Body of pancreas (tissue), 4 donors: Measurements from ENCODE around the gene OR4C6. TPM values are rescaled to one million over a fixed set of nuclear protein-coding genes. Genes with fewer than 3 reads are reported as not detected.

ENCODE experiments used
- ATAC-seq: fragments of 150-250 bp; one replicate; pipeline ENCODE4 v1.9.1; 2016
- DNase-seq, 4 donors: peaks; one replicate each; pipeline ENCODE4 v3.0.0-alpha.2; 2019
- H3K27ac ChIP-seq, 4 donors: fragments of 200-600 bp; sonication (generic); 1 replicate in 3 of 4; 2 replicates in 1 of 4; pipeline versions ENCODE4 v1.5.1 to v1.6.1; 2016 to 2019; ENCODE audit warnings: mild to moderate bottlenecking in 1 of 4, mixed read lengths in 1 of 4, moderate library complexity in 1 of 4
- H3K27me3 ChIP-seq, 2 donors: fragments of 200-600 bp; sonication (generic); one replicate each; pipeline ENCODE4 v1.6.0; 2016; ENCODE audit warnings: mild to moderate bottlenecking in 1 of 2
- H3K36me3 ChIP-seq, 2 donors: fragments of 200-600 bp; sonication (generic); replicated peaks in 1 of 2; 2 replicates each; pipeline ENCODE4 v1.5.1; 2016; ENCODE audit warnings: low read depth in 2 of 2; ENCODE audit not compliant: insufficient read depth in 1 of 2
- H3K4me1 ChIP-seq: fragments of 200-600 bp; sonication (generic); one replicate; pipeline ENCODE4 v1.6.0; 2016
- H3K4me3 ChIP-seq, 2 donors: fragments of 200-600 bp; sonication (generic); 1 replicate in 1 of 2; 2 replicates in 1 of 2; pipeline ENCODE4 v1.5.1; 2016 to 2019
- H3K9me3 ChIP-seq, 3 donors: fragments of 200-600 bp; sonication (generic); 1 replicate in 2 of 3; 2 replicates in 1 of 3; pipeline ENCODE4 v1.5.1; 2016
- POLR2A ChIP-seq, 3 donors: fragments of 450-650 bp; IDR thresholded peaks; one replicate each; pipeline ENCODE4 v1.6.1; 2016; ENCODE audit warnings: antibody characterized with exemption in 3 of 3, mild to moderate bottlenecking in 2 of 3
- WGBS, 2 donors: methylation state at CpG; one replicate each; pipeline ENCODE4 v1.1.5; 2017; 5-methylcytosine and 5-hydroxymethylcytosine counted together
- intact Hi-C: fragments of 100-400 bp; cut with DNase I; formaldehyde crosslinking; loops from one replicate; pipeline ENCODE4 v1.15.1; 2023
- total RNA-seq, 2 donors: library from RNA; depleted of rRNA; stranded (reverse); fragments of >200 nt; gene quantifications; one replicate each; pipeline ENCODE4 v1.1.0, GENCODE V29; 2016
- TF ChIP-seq, protein P1 (sequence below), 7 experiments: fragments of 450-650 bp in 4 of 7; fragments of 200-600 bp in 3 of 7; sonication (generic) in 3 of 7; IDR thresholded peaks; one replicate each; pipeline ENCODE4 v1.5.1; 2016 to 2019; ENCODE audit warnings: antibody characterized with exemption in 7 of 7

Gene OR4C6
- total RNA-seq, 2 donors from 2014 or later = not detected

DNA sequence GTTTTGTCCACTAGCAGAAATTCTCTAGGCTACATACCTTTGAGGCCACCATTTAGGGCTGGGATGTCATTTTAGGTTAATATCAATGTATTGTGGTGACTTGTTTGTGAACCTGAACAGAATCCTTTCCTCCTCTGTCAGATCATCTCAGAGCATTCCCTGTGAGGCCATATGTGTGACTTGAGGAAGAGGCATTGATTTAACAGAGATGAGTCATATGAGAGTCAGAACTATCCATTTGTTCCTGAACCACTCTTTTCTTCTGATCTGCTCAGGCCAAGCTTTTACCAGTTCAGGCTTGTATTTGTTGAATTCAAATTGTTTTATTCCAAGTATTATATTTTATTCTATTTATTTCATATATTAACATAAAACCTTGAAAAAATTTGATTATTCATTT lies 6.9 kb upstream of the OR4C6 start:
- no peak for DNase-seq
- Histone ChIP-seq H3K4me1 (no peaks in the 10 kb centered on the region), H3K9me3 (no peaks in the 10 kb centered on the region), H3K36me3 (no peaks in the 10 kb centered on the region), H3K27me3 (no peaks in the 10 kb centered on the region), H3K4me3 (no peak overlapping the region), H3K27ac (no peak overlapping the region)
- ATAC-seq = no peak
- TF ChIP-seq, protein P1, sequence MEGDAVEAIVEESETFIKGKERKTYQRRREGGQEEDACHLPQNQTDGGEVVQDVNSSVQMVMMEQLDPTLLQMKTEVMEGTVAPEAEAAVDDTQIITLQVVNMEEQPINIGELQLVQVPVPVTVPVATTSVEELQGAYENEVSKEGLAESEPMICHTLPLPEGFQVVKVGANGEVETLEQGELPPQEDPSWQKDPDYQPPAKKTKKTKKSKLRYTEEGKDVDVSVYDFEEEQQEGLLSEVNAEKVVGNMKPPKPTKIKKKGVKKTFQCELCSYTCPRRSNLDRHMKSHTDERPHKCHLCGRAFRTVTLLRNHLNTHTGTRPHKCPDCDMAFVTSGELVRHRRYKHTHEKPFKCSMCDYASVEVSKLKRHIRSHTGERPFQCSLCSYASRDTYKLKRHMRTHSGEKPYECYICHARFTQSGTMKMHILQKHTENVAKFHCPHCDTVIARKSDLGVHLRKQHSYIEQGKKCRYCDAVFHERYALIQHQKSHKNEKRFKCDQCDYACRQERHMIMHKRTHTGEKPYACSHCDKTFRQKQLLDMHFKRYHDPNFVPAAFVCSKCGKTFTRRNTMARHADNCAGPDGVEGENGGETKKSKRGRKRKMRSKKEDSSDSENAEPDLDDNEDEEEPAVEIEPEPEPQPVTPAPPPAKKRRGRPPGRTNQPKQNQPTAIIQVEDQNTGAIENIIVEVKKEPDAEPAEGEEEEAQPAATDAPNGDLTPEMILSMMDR (IDR thresholded peaks at IDR 0.05) = no peak
- no peak for TF ChIP-seq POLR2A (IDR thresholded peaks at IDR 0.05)
- intact Hi-C loops = no loop called here

- intact Hi-C loops = no loop called here
- TF ChIP-seq POLR2A (IDR thresholded peaks at IDR 0.05) = no peak
- TF ChIP-seq, protein P1 (IDR thresholded peaks at IDR 0.05) = no peak
- DNase-seq (no peak), ATAC-seq (no peak)
- no peaks in the 10 kb centered on the region for H3K27me3 ChIP-seq
- no peaks in the 10 kb centered on the region for H3K36me3 ChIP-seq
- 68 to 78% methylated on average over 2 of the region's 2 CpGs for WGBS, 2 donors
- H3K4me3 ChIP-seq = no peak overlapping the region
- no peaks in the 10 kb centered on the region for H3K9me3 ChIP-seq
- H3K4me1 ChIP-seq = no peaks in the 10 kb centered on the region
- no peak overlapping the region for H3K27ac ChIP-seq
These were observed 3.9 kb upstream of the OR4C6 start for GRCh38 chr11:55658031-55658573.

GRCh38 chr11:55658608-55659007 lies 3.4 kb upstream of the OR4C6 start:
- H3K9me3 ChIP-seq = no peaks in the 10 kb centered on the region
- DNase-seq (no peak), ATAC-seq (no peak)
- intact Hi-C loops = no loop called here
- no peaks in the 10 kb centered on the region for H3K36me3 ChIP-seq
- H3K4me1 ChIP-seq = no peaks in the 10 kb centered on the region
- 33 to 58% methylated on average over 1 of the region's 1 CpG for WGBS, 2 donors
- TF ChIP-seq, protein P1 (IDR thresholded peaks at IDR 0.05) = no peak
- TF ChIP-seq POLR2A (IDR thresholded peaks at IDR 0.05) = no peak
- H3K4me3 ChIP-seq = no peak overlapping the region
- no peaks in the 10 kb centered on the region for H3K27me3 ChIP-seq
- H3K27ac ChIP-seq = no peak overlapping the region

GRCh38 chr11:55669376-55669775 lies 7.4 kb downstream of the OR4C6 start:
- WGBS, 2 donors = 41 to 45% methylated on average over 2 of the region's 2 CpGs
- ATAC-seq = no peak

GRCh38 chr11:55673860-55674259 lies 11.9 kb downstream of the OR4C6 start:
- H3K9me3 ChIP-seq = no peaks in the 10 kb centered on the region
- H3K4me1 ChIP-seq = no peaks in the 10 kb centered on the region
- H3K36me3 ChIP-seq = no peaks in the 10 kb centered on the region
- TF ChIP-seq POLR2A (IDR thresholded peaks at IDR 0.05) = no peak
- TF ChIP-seq, protein P1 (IDR thresholded peaks at IDR 0.05) = no peak
- 42 to 50% methylated on average over 5 of the region's 5 CpGs for WGBS, 2 donors
- H3K27ac ChIP-seq = no peak overlapping the region
- no peak overlapping the region for H3K4me3 ChIP-seq
- intact Hi-C loops = no loop called here
- H3K27me3 ChIP-seq = no peaks in the 10 kb centered on the region
- DNase-seq (no peak), ATAC-seq (no peak)

More at GRCh38 chr11:55669376-55669775, 7.4 kb downstream of the OR4C6 start:
- Histone ChIP-seq H3K36me3 (no peaks in the 10 kb centered on the region), H3K4me1 (no peaks in the 10 kb centered on the region), H3K4me3 (no peak overlapping the region), H3K27ac (no peak overlapping the region), H3K9me3 (no peaks in the 10 kb centered on the region), H3K27me3 (no peaks in the 10 kb centered on the region)
- DNase-seq = no peak
- no peak for TF ChIP-seq POLR2A (IDR thresholded peaks at IDR 0.05)
- TF ChIP-seq, protein P1 (IDR thresholded peaks at IDR 0.05) = no peak
- intact Hi-C loops = no loop called here
